HG03280 (cell line): Measurements from ENCODE around the gene CFAP73.
"Not testable (repeated sequence)": the region's sequence is repeated elsewhere in the genome, so short reads cannot be mapped to it uniquely, and the experiment has no call there.

Source experiments
- ATAC-seq: cut with Tn5 transposase; IDR thresholded peaks from one replicate; pipeline ENCODE4 v1.9.1; 2021; ENCODE audit warnings: mild to moderate bottlenecking, moderate library complexity; ENCODE audit not compliant: unreplicated experiment

Gene CFAP73

GRCh38 chr12:113141716-113142115 is 7.8 kb upstream of the CFAP73 start:
- not testable (repeated sequence) for ATAC-seq

- no peak for ATAC-seq
Observed at GRCh38 chr12:113142173-113142885, 7.2 kb upstream of the CFAP73 start.

GRCh38 chr12:113142886-113143332 is 6.6 kb upstream of the CFAP73 start:
- no peak for ATAC-seq

GRCh38 chr12:113143959-113144358 is 5.6 kb upstream of the CFAP73 start:
- ATAC-seq = no peak

GRCh38 chr12:113144806-113145205 is 4.7 kb upstream of the CFAP73 start:
- no peak for ATAC-seq

GRCh38 chr12:113145720-113146551 is 3.6 kb upstream of the CFAP73 start:
- no peak for ATAC-seq

- ATAC-seq = no peak
Observed at GRCh38 chr12:113146999-113147398, 2.5 kb upstream of the CFAP73 start.

- no peak for ATAC-seq
Observed at GRCh38 chr12:113151655-113152054, 2.1 kb downstream of the CFAP73 start.

GRCh38 chr12:113152196-113152834 is 2.8 kb downstream of the CFAP73 start:
- ATAC-seq = no peak

- peak; percentile 46 for ATAC-seq
Observed at GRCh38 chr12:113152835-113153814, 3.6 kb downstream of the CFAP73 start.

- no peak for ATAC-seq
Observed at GRCh38 chr12:113154351-113154973, 4.9 kb downstream of the CFAP73 start.

- no peak for ATAC-seq
Observed at GRCh38 chr12:113155060-113155459, 5.5 kb downstream of the CFAP73 start.

GRCh38 chr12:113155646-113156045 is 6.1 kb downstream of the CFAP73 start:
- no peak for ATAC-seq

- ATAC-seq = no peak
Observed at GRCh38 chr12:113157218-113157859, 7.8 kb downstream of the CFAP73 start.

GRCh38 chr12:113158439-113159203 is 9.1 kb downstream of the CFAP73 start:
- no peak for ATAC-seq

- no peak for ATAC-seq
Observed at GRCh38 chr12:113159937-113160336, 10.4 kb downstream of the CFAP73 start.

- no peak for ATAC-seq
Observed at GRCh38 chr12:113161415-113162016, 12.0 kb downstream of the CFAP73 start.
